Measurements from ENCODE around the gene SLCO3A1.
"Not testable (repeated sequence)": the region's sequence is repeated elsewhere in the genome, so short reads cannot be mapped to it uniquely, and the experiment has no call there.

SLCO3A1 gene

GRCh38 chr15:92044203-92044909 is 190.8 kb downstream of the SLCO3A1 start:
- DNase-seq, result no peak

- no peak for DNase-seq
Observed at GRCh38 chr15:92047900-92048299, 194.4 kb downstream of the SLCO3A1 start.

GRCh38 chr15:92048739-92049138 is 195.2 kb downstream of the SLCO3A1 start:
- DNase-seq, result no peak

GRCh38 chr15:92049290-92049989 is 195.9 kb downstream of the SLCO3A1 start:
- no peak for DNase-seq

- DNase-seq, result no peak
Observed at GRCh38 chr15:92050220-92050898, 196.9 kb downstream of the SLCO3A1 start.

GRCh38 chr15:92051716-92052115 is 198.2 kb downstream of the SLCO3A1 start:
- DNase-seq, result no peak

- no peak for DNase-seq
Observed at GRCh38 chr15:92053753-92054316, 200.3 kb downstream of the SLCO3A1 start.

GRCh38 chr15:92056875-92057274 is 203.4 kb downstream of the SLCO3A1 start:
- no peak for DNase-seq

GRCh38 chr15:92059036-92059970 is 205.8 kb downstream of the SLCO3A1 start:
- no peak for DNase-seq

- not testable (repeated sequence) for DNase-seq
Observed at GRCh38 chr15:92059971-92060311, 206.4 kb downstream of the SLCO3A1 start.

GRCh38 chr15:92061511-92062195 is 208.1 kb downstream of the SLCO3A1 start:
- no peak for DNase-seq

GRCh38 chr15:92062505-92062904 is 209.0 kb downstream of the SLCO3A1 start:
- DNase-seq, result no peak

GRCh38 chr15:92068121-92068520 is 214.6 kb downstream of the SLCO3A1 start:
- DNase-seq, result no peak

GRCh38 chr15:92069308-92070250 is 216.1 kb downstream of the SLCO3A1 start:
- peak; percentile 64 for DNase-seq

- not testable (repeated sequence) for DNase-seq
Observed at GRCh38 chr15:92070251-92070650, 216.7 kb downstream of the SLCO3A1 start.

- peak; percentile 15 for DNase-seq
Observed at GRCh38 chr15:92071045-92071634, 217.6 kb downstream of the SLCO3A1 start.

- DNase-seq, result no peak
Observed at GRCh38 chr15:92073044-92073785, 219.7 kb downstream of the SLCO3A1 start.

- no peak for DNase-seq
Observed at GRCh38 chr15:92074101-92074500, 220.6 kb downstream of the SLCO3A1 start.

GRCh38 chr15:92074646-92075045 is 221.1 kb downstream of the SLCO3A1 start:
- no peak for DNase-seq

- no peak for DNase-seq
Observed at GRCh38 chr15:92075764-92076163, 222.3 kb downstream of the SLCO3A1 start.

Measured in CD4-positive, alpha-beta T cell treated with Interferon gamma for 1 hour (primary cell).